OCI-LY7 (cell line): ENCODE results near the gene BLOC1S2. TPM values are rescaled to one million over a fixed set of nuclear protein-coding genes. Genes with fewer than 3 reads are reported as not detected.

Experiments used
- BruUV-seq: library from RNA; stranded (reverse); fragments of 400-500 nt; replicated peaks from 2 replicates; lab custom pipeline; 2021; lab: Mats Ljungman, UMichigan
- CTCF ChIA-PET: fragments of 300-600 bp; sonication (Branson Sonifier 250); formaldehyde crosslinking; loops from one replicate; lab custom pipeline; 2022; ENCODE audit warnings: antibody characterized with exemption; ENCODE audit not compliant: unreplicated experiment; lab: Charles Lee
- POLR2A ChIA-PET: fragments of 300-600 bp; sonication (Branson Sonifier 250); formaldehyde crosslinking; loops from one replicate; lab custom pipeline; 2022; ENCODE audit warnings: antibody characterized with exemption; lab: Charles Lee
- DNase-seq: peaks from one replicate; pipeline ENCODE4 v3.0.0-alpha.2; 2015; ENCODE audit warnings: low spot score
- H2AFZ ChIP-seq: fragments of 200-600 bp; sonication (generic), shearing (Covaris generic); 2 replicates; pipeline ENCODE4 v1.6.1; 2014; ENCODE audit warnings: mild to moderate bottlenecking, antibody characterized with exemption, low read length, moderate library complexity
- H3K27ac ChIP-seq: fragments of 200-600 bp; sonication (generic); 2 replicates; pipeline ENCODE4 v1.5.1; 2014; ENCODE audit warnings: mixed run types, low read depth, mild to moderate bottlenecking, moderate library complexity, low read length, inconsistent platforms; ENCODE audit not compliant: poor library complexity, severe bottlenecking
- H3K36me3 ChIP-seq: fragments of 200-600 bp; sonication (generic); 2 replicates; pipeline ENCODE4 v1.6.1; 2014; ENCODE audit warnings: mild to moderate bottlenecking, antibody characterized with exemption, low read length, moderate library complexity, mixed read lengths; ENCODE audit not compliant: insufficient read depth
- H3K4me1 ChIP-seq: fragments of 200-600 bp; sonication (generic); 2 replicates; pipeline ENCODE4 v1.5.1; 2014; ENCODE audit warnings: mild to moderate bottlenecking, low read length; ENCODE audit not compliant: insufficient read depth, poor library complexity, severe bottlenecking
- H3K4me2 ChIP-seq: fragments of 200-600 bp; sonication (generic); 2 replicates; pipeline ENCODE4 v1.6.1; 2014; ENCODE audit warnings: mild to moderate bottlenecking, low read length
- H3K4me3 ChIP-seq: fragments of 200-600 bp; sonication (generic); 2 replicates; pipeline ENCODE4 v1.5.1; 2014; ENCODE audit warnings: mild to moderate bottlenecking, low read depth, low read length; ENCODE audit not compliant: poor library complexity, severe bottlenecking
- H3K79me2 ChIP-seq: fragments of 200-600 bp; sonication (generic); 2 replicates; pipeline ENCODE4 v1.6.1; 2016; ENCODE audit warnings: low read depth, mild to moderate bottlenecking, low read length, moderate library complexity, mixed read lengths; ENCODE audit not compliant: insufficient read depth
- H3K9me2 ChIP-seq: fragments of 200-600 bp; sonication (generic); 2 replicates; pipeline ENCODE4 v1.6.1; 2016; ENCODE audit warnings: mild to moderate bottlenecking, low read length, mixed read lengths; ENCODE audit not compliant: insufficient read depth
- H3K9me3 ChIP-seq: fragments of 200-600 bp; sonication (generic); 2 replicates; pipeline ENCODE4 v1.6.1; 2014; ENCODE audit warnings: mild to moderate bottlenecking, mixed run types, low read length, mixed read lengths
- H4K20me1 ChIP-seq: fragments of 200-600 bp; sonication (generic); 2 replicates; pipeline ENCODE4 v1.6.1; 2014; ENCODE audit warnings: mild to moderate bottlenecking, antibody characterized with exemption, low read length, moderate library complexity, mixed read lengths; ENCODE audit not compliant: insufficient read depth
- EZH2phosphoT487 ChIP-seq: fragments of 200-600 bp; sonication (generic); IDR thresholded peaks from 2 replicates; pipeline ENCODE4 v1.6.1; 2018; ENCODE audit warnings: low read depth, borderline replicate concordance, mild to moderate bottlenecking, mixed run types, antibody characterized with exemption, low read length, moderate library complexity, mixed read lengths
- intact Hi-C: fragments of 100-400 bp; cut with micrococcal nuclease; formaldehyde crosslinking; loops from one replicate; pipeline ENCODE4 v1.10.0; 2022; ENCODE audit not compliant: unreplicated experiment
- total RNA-seq, 2 experiments: library from RNA; depleted of rRNA in 1 of 2; stranded (reverse); fragments of >200 nt in 1 of 2; shearing (Covaris generic) in 1 of 2; gene quantifications; 2 replicates each; pipeline ENCODE4 v1.2.3, GENCODE V29; 2014 to 2022
- TF ChIP-seq, protein P1 (sequence below): fragments of 200-600 bp; sonication (generic); conservative IDR thresholded peaks from 2 replicates; pipeline ENCODE4 v1.5.1; 2014; ENCODE audit warnings: mild to moderate bottlenecking, antibody characterized with exemption, low read length, moderate library complexity, mixed read lengths

Gene BLOC1S2
- total RNA-seq, 2 experiments from 2014 or later, result 39.7 to 54.8 TPM

DNA sequence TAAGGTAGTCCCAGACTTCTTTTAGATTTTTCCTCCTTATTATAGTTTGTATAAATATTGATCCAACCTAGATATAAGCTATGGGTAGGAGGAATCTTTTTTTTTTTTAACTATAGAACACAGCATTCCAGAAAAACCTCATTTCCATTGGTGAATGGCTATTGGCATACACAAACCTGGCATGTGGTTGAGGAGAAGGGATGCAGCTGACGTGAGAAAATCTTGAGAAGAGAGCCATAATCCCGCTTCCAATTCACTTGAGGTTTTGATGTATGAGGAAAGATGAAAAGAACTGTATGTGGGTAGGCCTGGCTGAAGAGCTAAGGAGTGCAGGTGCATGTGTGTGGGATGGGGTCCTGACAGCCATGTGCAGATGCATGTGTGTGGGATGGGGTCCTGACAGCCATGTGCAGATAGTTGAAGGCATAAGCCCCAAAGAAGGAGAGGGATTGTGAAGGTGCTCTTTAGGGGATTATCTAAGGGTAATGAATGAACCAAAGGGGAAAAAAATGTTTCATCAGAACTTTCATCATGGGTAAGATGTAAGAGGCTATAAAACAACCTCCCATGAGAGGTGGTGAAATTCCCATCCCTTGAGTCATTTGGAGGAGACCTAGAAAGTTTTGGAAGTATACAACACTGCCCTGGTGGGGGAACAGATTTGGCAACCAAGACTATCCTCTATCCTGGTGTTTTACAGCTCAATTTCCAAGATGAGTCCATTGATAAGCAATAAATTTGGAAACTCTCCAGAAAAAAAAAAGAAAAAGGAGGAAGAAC lies 47.4 kb upstream of the BLOC1S2 start:
- H3K36me3 ChIP-seq, result no peaks in the 10 kb centered on the region
- H3K9me3 ChIP-seq, result no peaks in the 10 kb centered on the region
- no peaks in the 10 kb centered on the region for H3K9me2 ChIP-seq
- H4K20me1 ChIP-seq, result no peaks in the 10 kb centered on the region
- BruUV-seq, result no TSS peak
- peaks cover 5% of the 10 kb centered on the region for H3K4me1 ChIP-seq
- POLR2A ChIA-PET, result interaction anchor here (0.7 to 1.4 kb wide), 5 partner anchors 12 to 100 kb away, joined by 3 to 4 read pairs (median 3); no protein-coding TSS in a partner anchor
- no peak overlapping the region for H3K4me3 ChIP-seq
- no peak overlapping the region for H3K27ac ChIP-seq
- intact Hi-C loops, result loop anchor here (10.0 kb wide), 1 partner anchor 541 kb away; no protein-coding TSS in a partner anchor
- H2AFZ ChIP-seq, result no peak overlapping the region
- H3K4me2 ChIP-seq, result no peak overlapping the region
- H3K79me2 ChIP-seq, result no peaks in the 10 kb centered on the region
- CTCF ChIA-PET, result interaction anchor here (0.9 kb wide), 1 partner anchor 100 kb away, joined by 4 read pairs; no protein-coding TSS in a partner anchor
- no peak for TF ChIP-seq EZH2phosphoT487
- TF ChIP-seq, protein P1, sequence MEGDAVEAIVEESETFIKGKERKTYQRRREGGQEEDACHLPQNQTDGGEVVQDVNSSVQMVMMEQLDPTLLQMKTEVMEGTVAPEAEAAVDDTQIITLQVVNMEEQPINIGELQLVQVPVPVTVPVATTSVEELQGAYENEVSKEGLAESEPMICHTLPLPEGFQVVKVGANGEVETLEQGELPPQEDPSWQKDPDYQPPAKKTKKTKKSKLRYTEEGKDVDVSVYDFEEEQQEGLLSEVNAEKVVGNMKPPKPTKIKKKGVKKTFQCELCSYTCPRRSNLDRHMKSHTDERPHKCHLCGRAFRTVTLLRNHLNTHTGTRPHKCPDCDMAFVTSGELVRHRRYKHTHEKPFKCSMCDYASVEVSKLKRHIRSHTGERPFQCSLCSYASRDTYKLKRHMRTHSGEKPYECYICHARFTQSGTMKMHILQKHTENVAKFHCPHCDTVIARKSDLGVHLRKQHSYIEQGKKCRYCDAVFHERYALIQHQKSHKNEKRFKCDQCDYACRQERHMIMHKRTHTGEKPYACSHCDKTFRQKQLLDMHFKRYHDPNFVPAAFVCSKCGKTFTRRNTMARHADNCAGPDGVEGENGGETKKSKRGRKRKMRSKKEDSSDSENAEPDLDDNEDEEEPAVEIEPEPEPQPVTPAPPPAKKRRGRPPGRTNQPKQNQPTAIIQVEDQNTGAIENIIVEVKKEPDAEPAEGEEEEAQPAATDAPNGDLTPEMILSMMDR, result no peak
- DNase-seq, result no peak

DNA sequence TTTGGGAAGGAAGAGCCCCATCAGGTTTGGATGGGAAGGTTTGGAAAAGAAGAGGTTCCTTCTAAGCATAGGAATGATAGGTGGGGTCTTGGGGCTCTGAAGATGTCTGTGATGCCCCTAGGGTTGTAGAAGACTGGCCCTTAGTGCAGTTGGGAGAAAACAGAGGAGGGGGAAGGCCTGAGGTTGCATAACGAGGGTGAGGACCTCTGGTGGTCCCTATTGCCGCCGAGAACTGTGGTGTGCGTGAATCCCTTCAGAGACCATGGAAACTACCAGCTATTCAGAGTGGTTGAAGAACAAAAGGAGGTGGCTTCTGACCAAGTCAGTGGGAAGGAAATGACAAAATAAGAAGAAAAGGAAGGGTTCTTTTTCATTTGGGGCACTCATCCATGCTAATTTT lies 46.6 kb upstream of the BLOC1S2 start:
- Histone ChIP-seq H3K27ac (no peak overlapping the region), H3K9me2 (no peaks in the 10 kb centered on the region), H3K9me3 (no peaks in the 10 kb centered on the region), H3K4me2 (no peak overlapping the region), H3K36me3 (no peaks in the 10 kb centered on the region), H4K20me1 (no peaks in the 10 kb centered on the region), H3K4me1 (no peaks in the 10 kb centered on the region), H3K79me2 (no peaks in the 10 kb centered on the region), H2AFZ (no peak overlapping the region), H3K4me3 (no peak overlapping the region)
- ChIA-PET POLR2A (interaction anchor here (0.7 to 1.1 kb wide), 4 partner anchors 13 to 176 kb away, joined by 3 read pairs; no protein-coding TSS in a partner anchor), CTCF (interaction anchor here (0.9 kb wide), 1 partner anchor 101 kb away, joined by 4 read pairs; no protein-coding TSS in a partner anchor)
- intact Hi-C loops, result loop anchor here (10.0 kb wide), 1 partner anchor 542 kb away; no protein-coding TSS in a partner anchor
- DNase-seq, result no peak
- TF ChIP-seq, protein P1, result no peak; the same call in 1 of the 2 replicates
- TF ChIP-seq EZH2phosphoT487, result no peak
- BruUV-seq, result no TSS peak
